ENCODE results near the gene SUFU. TPM values are rescaled to one million over a fixed set of nuclear protein-coding genes. Genes with fewer than 3 reads are reported as not detected.

SUFU gene
- total and polyA plus RNA-seq, 2 experiments from 2014 or later: 10.9 to 18.2 TPM

- H3K4me3 ChIP-seq: no peak overlapping the region
- no peaks in the 10 kb centered on the region for H3K27me3 ChIP-seq
- no peaks in the 10 kb centered on the region for H3K36me3 ChIP-seq (replicated peaks; ENCODE audit: insufficient read depth, low read depth)
- TF ChIP-seq, protein P1, sequence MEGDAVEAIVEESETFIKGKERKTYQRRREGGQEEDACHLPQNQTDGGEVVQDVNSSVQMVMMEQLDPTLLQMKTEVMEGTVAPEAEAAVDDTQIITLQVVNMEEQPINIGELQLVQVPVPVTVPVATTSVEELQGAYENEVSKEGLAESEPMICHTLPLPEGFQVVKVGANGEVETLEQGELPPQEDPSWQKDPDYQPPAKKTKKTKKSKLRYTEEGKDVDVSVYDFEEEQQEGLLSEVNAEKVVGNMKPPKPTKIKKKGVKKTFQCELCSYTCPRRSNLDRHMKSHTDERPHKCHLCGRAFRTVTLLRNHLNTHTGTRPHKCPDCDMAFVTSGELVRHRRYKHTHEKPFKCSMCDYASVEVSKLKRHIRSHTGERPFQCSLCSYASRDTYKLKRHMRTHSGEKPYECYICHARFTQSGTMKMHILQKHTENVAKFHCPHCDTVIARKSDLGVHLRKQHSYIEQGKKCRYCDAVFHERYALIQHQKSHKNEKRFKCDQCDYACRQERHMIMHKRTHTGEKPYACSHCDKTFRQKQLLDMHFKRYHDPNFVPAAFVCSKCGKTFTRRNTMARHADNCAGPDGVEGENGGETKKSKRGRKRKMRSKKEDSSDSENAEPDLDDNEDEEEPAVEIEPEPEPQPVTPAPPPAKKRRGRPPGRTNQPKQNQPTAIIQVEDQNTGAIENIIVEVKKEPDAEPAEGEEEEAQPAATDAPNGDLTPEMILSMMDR (IDR thresholded peaks at IDR 0.05; ENCODE audit: poor library complexity): no peak
- TF ChIP-seq EZH2 (IDR thresholded peaks at IDR 0.05; ENCODE audit: borderline replicate concordance) (no peak), EZH2phosphoT487 (IDR thresholded peaks at IDR 0.05; ENCODE audit: low read depth, severe bottlenecking, unreplicated experiment) (no peak)
- H3K9me3 ChIP-seq (ENCODE audit: low read depth): no peaks in the 10 kb centered on the region
- WGBS (ENCODE audit: low lambda C conversion rate, missing lambda C conversion rate): 63% methylated on average over 9 of the region's 9 CpGs
- H4K20me1 ChIP-seq (ENCODE audit: insufficient read depth, poor library complexity, severe bottlenecking): no peaks in the 10 kb centered on the region
- H2AFZ ChIP-seq: no peak overlapping the region
- H3K4me1 ChIP-seq (ENCODE audit: insufficient read depth): peaks cover 62% of the 10 kb centered on the region
- peak; percentile 83 for DNase-seq (ENCODE audit: low spot score)
- no peaks in the 10 kb centered on the region for H3K79me2 ChIP-seq
- H3K27ac ChIP-seq: peak overlapping the region; percentile 96
- peak overlapping the region; percentile 31 for H3K4me2 ChIP-seq
- no peaks in the 10 kb centered on the region for H3K9me2 ChIP-seq (replicated peaks; ENCODE audit: insufficient read depth)
Observed at GRCh38 chr10:102627736-102628293, 124.0 kb downstream of the SUFU start.

DNA sequence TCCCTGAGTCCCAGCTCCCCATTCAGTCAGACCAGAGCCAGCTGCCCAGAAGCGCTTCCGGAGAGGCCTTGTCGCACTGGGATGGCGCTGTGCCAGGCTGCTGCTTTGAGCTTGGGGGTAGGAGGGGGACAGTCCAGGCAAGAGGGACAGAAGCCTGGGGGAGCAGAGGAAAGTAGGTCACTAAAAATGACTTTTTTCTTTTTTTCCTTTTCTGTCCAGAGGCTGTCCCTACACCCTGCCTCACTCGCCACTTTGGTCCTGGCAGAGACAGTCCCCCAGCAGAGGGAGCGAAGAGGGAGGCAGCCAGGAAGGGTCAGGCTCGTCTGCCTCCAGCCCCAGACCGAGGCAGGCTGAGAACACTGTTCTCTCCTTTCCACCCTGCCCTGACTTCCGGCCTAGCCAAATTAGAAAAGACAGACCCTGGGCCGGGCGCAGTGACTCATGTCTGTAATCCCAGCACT lies 124.7 kb downstream of the SUFU start:
- H3K4me2 ChIP-seq: no peak overlapping the region
- H3K9me2 ChIP-seq (replicated peaks; ENCODE audit: insufficient read depth): no peaks in the 10 kb centered on the region
- no peaks in the 10 kb centered on the region for H3K36me3 ChIP-seq (replicated peaks; ENCODE audit: insufficient read depth, low read depth)
- peak overlapping the region; percentile 96 for H3K27ac ChIP-seq
- no peaks in the 10 kb centered on the region for H3K27me3 ChIP-seq
- H3K79me2 ChIP-seq: no peaks in the 10 kb centered on the region
- 71% methylated on average over 11 of the region's 11 CpGs for WGBS (ENCODE audit: low lambda C conversion rate, missing lambda C conversion rate)
- H3K9me3 ChIP-seq (ENCODE audit: low read depth): no peaks in the 10 kb centered on the region
- TF ChIP-seq EZH2 (IDR thresholded peaks at IDR 0.05; ENCODE audit: borderline replicate concordance) (no peak), EZH2phosphoT487 (IDR thresholded peaks at IDR 0.05; ENCODE audit: low read depth, severe bottlenecking, unreplicated experiment) (no peak)
- TF ChIP-seq, protein P1 (IDR thresholded peaks at IDR 0.05; ENCODE audit: poor library complexity): no peak
- H3K4me1 ChIP-seq (ENCODE audit: insufficient read depth): peaks cover 69% of the 10 kb centered on the region
- no peak overlapping the region for H3K4me3 ChIP-seq
- H4K20me1 ChIP-seq (ENCODE audit: insufficient read depth, poor library complexity, severe bottlenecking): no peaks in the 10 kb centered on the region
- peak; percentile 35 for DNase-seq (ENCODE audit: low spot score)
- H2AFZ ChIP-seq: no peak overlapping the region

GRCh38 chr10:102629661-102630614 lies 126.2 kb downstream of the SUFU start:
- WGBS (ENCODE audit: low lambda C conversion rate, missing lambda C conversion rate): 61% methylated on average over 22 of the region's 22 CpGs

More at GRCh38 chr10:102629661-102630614, 126.2 kb downstream of the SUFU start:
- Histone ChIP-seq H3K9me2 (replicated peaks; ENCODE audit: insufficient read depth) (no peaks in the 10 kb centered on the region), H2AFZ (no peak overlapping the region), H3K27ac (peak overlapping the region; percentile 96), H3K9me3 (ENCODE audit: low read depth) (no peaks in the 10 kb centered on the region), H4K20me1 (ENCODE audit: insufficient read depth, poor library complexity, severe bottlenecking) (no peaks in the 10 kb centered on the region), H3K4me2 (peak overlapping the region; percentile 37), H3K4me3 (no peak overlapping the region), H3K36me3 (replicated peaks; ENCODE audit: insufficient read depth, low read depth) (no peaks in the 10 kb centered on the region), H3K27me3 (no peaks in the 10 kb centered on the region), H3K4me1 (ENCODE audit: insufficient read depth) (peaks cover 79% of the 10 kb centered on the region), H3K79me2 (no peaks in the 10 kb centered on the region)
- DNase-seq (ENCODE audit: low spot score): peak; percentile 40
- TF ChIP-seq EZH2 (IDR thresholded peaks at IDR 0.05; ENCODE audit: borderline replicate concordance) (no peak), EZH2phosphoT487 (IDR thresholded peaks at IDR 0.05; ENCODE audit: low read depth, severe bottlenecking, unreplicated experiment) (no peak)
- TF ChIP-seq, protein P1 (IDR thresholded peaks at IDR 0.05; ENCODE audit: poor library complexity): no peak
